Cardiac muscle cell (in vitro differentiated cells and primary cell): ENCODE measurements around the gene KRT27. TPM values are rescaled to one million over a fixed set of nuclear protein-coding genes. Genes with fewer than 3 reads are reported as not detected.
"Not testable (repeated sequence)": the region's sequence is repeated elsewhere in the genome, so short reads cannot be mapped to it uniquely, and the experiment has no call there.

Source experiments
- DNase-seq, 2 donors: peaks; one replicate each; pipeline versions ENCODE4 v3.0.0 to v3.0.0-alpha.2; 2010 to 2017; ENCODE audit warnings: low read depth in 1 of 2, low spot score in 1 of 2
- H3K27ac ChIP-seq: fragments of 200-600 bp; sonication (generic); 2 replicates; pipeline ENCODE4 v1.5.1; 2016
- H3K27me3 ChIP-seq: fragments of 200-600 bp; sonication (generic); 2 replicates; pipeline ENCODE4 v1.6.0; 2016; ENCODE audit warnings: control low read depth
- H3K36me3 ChIP-seq: fragments of 200-600 bp; sonication (generic); 2 replicates; pipeline ENCODE4 v1.5.1; 2016; ENCODE audit warnings: control low read depth
- H3K4me1 ChIP-seq: fragments of 200-600 bp; sonication (generic); 2 replicates; pipeline ENCODE4 v1.8.1; 2017; ENCODE audit warnings: low read depth, mild to moderate bottlenecking, mixed run types
- H3K4me3 ChIP-seq: fragments of 200-600 bp; sonication (generic); 2 replicates; pipeline ENCODE4 v1.5.1; 2016; ENCODE audit warnings: mild to moderate bottlenecking
- H3K9me3 ChIP-seq: fragments of 200-600 bp; sonication (generic); 2 replicates; pipeline ENCODE4 v1.5.1; 2017; ENCODE audit warnings: low read depth, mild to moderate bottlenecking, control low read depth
- polyA plus RNA-seq: library from polyadenylated mRNA; unstranded; fragments of >200 nt; fragmentation: Nextera tagmentation; extraction: Ambion mirVana; gene quantifications from 2 replicates; pipeline ENCODE4 v1.2.1, GENCODE V29; 2016
- total RNA-seq: library from RNA; depleted of rRNA; stranded (reverse); fragments of >200 nt; gene quantifications from 2 replicates; pipeline ENCODE4 v1.2.3, GENCODE V29; 2016
- TF ChIP-seq, protein P1 (sequence below): IDR thresholded peaks from 2 replicates; pipeline ENCODE4 v1.5.1; 2012; ENCODE audit warnings: low read depth, mild to moderate bottlenecking, low read length

KRT27 gene
- total and polyA plus RNA-seq, 2 experiments from 2014 or later, result not detected

DNA sequence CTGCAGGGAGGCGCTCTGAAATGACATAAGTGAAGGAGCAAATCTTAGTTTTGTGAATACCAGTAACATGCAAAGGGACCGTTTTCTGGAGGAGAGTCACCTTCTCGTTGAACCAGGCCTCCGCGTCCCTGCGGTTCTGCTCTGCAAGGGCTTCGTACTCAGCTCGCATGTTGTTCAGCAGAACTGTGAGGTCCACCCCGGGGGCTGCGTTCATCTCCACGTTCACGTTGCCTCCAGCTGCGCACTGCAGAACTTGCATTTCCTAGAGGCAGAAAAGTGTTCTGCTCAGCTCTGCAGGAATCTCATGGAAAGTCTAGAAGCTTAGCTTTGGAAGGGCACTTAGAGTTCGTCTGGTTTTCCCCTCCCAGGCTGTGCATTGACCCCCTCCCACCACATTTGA, 31.3 kb downstream of the KRT27 start:
- no peak for DNase-seq
- Histone ChIP-seq H3K36me3 (no peaks in the 10 kb centered on the region), H3K27me3 (no peaks in the 10 kb centered on the region), H3K4me3 (no peak overlapping the region), H3K27ac (no peak overlapping the region), H3K4me1 (no peaks in the 10 kb centered on the region), H3K9me3 (no peaks in the 10 kb centered on the region)
- TF ChIP-seq, protein P1, sequence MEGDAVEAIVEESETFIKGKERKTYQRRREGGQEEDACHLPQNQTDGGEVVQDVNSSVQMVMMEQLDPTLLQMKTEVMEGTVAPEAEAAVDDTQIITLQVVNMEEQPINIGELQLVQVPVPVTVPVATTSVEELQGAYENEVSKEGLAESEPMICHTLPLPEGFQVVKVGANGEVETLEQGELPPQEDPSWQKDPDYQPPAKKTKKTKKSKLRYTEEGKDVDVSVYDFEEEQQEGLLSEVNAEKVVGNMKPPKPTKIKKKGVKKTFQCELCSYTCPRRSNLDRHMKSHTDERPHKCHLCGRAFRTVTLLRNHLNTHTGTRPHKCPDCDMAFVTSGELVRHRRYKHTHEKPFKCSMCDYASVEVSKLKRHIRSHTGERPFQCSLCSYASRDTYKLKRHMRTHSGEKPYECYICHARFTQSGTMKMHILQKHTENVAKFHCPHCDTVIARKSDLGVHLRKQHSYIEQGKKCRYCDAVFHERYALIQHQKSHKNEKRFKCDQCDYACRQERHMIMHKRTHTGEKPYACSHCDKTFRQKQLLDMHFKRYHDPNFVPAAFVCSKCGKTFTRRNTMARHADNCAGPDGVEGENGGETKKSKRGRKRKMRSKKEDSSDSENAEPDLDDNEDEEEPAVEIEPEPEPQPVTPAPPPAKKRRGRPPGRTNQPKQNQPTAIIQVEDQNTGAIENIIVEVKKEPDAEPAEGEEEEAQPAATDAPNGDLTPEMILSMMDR, result no peak

DNA sequence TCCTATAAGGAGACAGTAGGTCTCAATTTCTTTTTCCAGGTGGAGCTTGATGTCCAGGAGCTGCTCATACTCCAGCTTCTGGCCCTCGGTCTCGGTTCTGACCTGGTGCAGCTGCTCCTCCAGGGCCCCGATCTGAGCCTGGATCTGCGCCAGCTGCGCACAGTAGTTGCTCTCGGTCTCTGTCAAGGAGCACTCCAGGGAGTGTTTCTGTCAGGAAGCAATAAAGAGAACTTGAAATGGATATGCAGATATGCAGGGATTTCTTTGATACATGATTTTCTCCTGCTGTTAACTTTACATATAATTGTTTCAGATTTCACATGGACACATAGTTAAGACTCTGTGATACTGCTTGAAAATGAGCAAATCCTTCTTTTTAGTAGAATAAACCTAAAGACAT, 32.0 kb downstream of the KRT27 start:
- Histone ChIP-seq H3K4me3 (no peak overlapping the region), H3K9me3 (no peaks in the 10 kb centered on the region), H3K4me1 (no peaks in the 10 kb centered on the region), H3K27ac (no peak overlapping the region), H3K27me3 (no peaks in the 10 kb centered on the region), H3K36me3 (no peaks in the 10 kb centered on the region)
- TF ChIP-seq, protein P1, result no peak
- DNase-seq, result no peak

DNA sequence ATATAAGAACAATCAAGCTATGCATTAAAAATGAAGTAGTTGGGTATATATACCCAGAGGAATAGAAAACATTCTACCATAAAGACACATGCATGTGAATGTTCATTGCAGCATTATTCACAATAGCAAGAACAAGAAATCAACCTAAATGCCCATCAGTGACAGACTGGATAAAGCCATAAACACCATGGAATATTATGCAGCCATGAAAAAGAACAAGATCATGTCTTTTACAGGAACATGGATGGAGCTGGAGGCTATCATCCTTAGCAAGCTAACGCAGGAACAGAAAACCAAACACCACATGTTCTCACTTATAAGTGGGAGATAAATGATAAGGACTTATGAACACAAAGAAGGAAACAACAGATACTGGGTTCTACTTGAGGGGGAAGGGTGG, 33.7 kb downstream of the KRT27 start:
- H3K36me3 ChIP-seq, H3K4me1 ChIP-seq, H3K27ac ChIP-seq, H3K4me3 ChIP-seq, H3K9me3 ChIP-seq, DNase-seq, H3K27me3 ChIP-seq: not testable (repeated sequence)

DNA sequence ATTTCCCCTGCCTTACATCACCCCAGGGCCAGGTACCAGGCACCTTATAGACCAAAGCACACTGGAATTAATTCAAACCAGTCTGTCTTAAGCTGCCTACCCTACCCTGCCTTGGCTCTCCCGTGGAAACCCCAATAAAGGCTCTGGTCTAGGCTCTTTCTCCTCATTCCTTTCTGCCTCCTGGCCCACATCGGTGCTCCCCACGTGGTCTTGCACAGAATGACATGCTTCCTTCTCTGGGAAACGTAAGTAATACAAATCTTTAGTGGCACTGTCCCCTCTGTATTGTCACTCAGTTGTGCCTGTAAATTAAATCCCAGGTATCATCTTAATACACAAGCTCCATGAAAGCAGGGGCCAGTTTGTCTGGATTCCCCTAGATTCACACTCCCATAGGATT, 43.8 kb downstream of the KRT27 start:
- no peaks in the 10 kb centered on the region for H3K27me3 ChIP-seq

DNA sequence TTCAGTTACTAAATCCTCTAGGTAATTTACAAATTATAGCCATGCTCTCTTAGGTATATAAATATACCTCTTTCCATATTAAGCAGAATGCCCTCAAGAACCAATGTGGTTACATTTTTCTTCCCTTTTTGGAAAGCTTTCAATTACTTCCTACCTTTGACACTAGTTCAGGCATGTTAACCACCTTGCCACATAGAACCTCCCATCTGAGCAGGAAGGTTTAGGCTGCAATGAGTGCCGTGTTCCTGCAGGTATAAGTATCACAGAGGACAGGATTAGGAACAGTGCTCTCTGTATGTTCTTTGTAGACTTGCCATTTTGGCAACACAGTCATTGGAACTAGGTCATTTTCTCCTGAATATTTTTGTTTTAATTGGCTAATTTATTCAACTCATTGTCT, 47.3 kb downstream of the KRT27 start:
- no peaks in the 10 kb centered on the region for H3K4me1 ChIP-seq
- H3K27me3 ChIP-seq, result no peaks in the 10 kb centered on the region
- H3K36me3 ChIP-seq, result no peaks in the 10 kb centered on the region
- H3K9me3 ChIP-seq, result no peaks in the 10 kb centered on the region
- no peak for DNase-seq
- H3K27ac ChIP-seq, result no peak overlapping the region
- TF ChIP-seq, protein P1, result no peak
- no peak overlapping the region for H3K4me3 ChIP-seq

More for the DNA sequence above, 43.8 kb downstream of the KRT27 start:
- Histone ChIP-seq H3K4me1 (no peaks in the 10 kb centered on the region), H3K27ac (no peak overlapping the region), H3K9me3 (no peaks in the 10 kb centered on the region), H3K36me3 (no peaks in the 10 kb centered on the region), H3K4me3 (no peak overlapping the region)
- DNase-seq, result no peak
- TF ChIP-seq, protein P1, result no peak

DNA sequence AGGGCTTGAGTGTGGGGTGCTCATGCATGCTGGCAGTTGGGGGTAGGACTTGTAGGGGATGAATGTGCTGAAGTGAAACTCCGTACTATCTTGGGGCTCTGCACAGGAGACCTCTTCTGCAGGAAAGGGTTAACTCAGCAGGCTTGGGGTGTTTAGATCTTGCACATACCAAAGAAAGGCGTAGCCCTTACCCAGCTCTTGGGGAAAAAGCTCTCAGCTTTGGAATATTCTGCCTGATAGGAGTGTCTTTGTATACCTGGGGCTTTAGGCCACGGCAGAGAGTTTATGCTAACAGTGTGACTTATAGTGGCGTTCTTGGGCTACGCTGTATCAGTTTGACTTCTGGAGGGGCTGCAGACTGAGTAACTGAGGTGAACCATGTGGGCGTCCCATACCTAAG, 48.3 kb downstream of the KRT27 start:
- TF ChIP-seq, protein P1, result no peak
- DNase-seq, result no peak
- Histone ChIP-seq H3K4me3 (no peak overlapping the region), H3K27ac (no peak overlapping the region), H3K9me3 (no peaks in the 10 kb centered on the region), H3K36me3 (no peaks in the 10 kb centered on the region), H3K27me3 (no peaks in the 10 kb centered on the region), H3K4me1 (no peaks in the 10 kb centered on the region)
